Measurements from ENCODE around the gene EFCAB11.

Gene EFCAB11

DNA sequence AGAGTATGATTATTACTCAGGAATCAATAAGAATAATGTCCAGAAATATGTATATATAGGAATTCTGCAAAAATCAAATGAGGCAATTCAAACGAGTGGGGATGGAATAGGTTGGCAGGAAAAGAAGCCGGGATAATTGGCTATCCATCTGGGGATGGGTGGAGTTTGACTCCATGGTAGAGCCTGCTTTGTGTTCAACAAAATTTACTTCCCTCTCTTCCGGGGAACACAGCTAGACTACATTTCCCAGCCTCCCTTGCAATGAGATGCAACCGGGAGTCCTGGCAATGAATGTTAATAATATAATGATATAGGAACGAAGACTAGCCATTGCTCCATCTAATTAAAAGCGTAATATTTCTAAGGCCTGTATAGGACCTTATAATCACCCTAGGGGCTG, 146.6 kb downstream of the EFCAB11 start:
- no peak for DNase-seq

DNA sequence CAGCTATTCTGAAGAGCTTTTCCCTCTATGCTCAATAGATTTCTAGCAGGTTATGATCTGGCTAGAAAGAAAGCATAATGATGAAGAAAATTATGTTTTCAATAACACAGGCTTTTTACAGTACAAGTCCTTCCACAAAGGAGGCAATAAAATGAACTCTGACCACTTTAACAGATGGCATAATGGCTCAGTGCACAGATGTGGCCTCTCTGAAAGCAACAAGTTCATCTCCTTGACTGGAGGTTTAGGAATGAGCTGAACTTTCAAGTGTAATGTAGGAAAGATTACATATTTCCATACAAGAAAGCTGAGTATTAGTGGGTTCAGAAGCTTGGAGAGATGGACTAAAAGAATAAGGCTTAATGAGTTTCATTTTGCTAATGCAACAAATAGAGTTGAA, 147.4 kb downstream of the EFCAB11 start:
- DNase-seq = no peak

DNA sequence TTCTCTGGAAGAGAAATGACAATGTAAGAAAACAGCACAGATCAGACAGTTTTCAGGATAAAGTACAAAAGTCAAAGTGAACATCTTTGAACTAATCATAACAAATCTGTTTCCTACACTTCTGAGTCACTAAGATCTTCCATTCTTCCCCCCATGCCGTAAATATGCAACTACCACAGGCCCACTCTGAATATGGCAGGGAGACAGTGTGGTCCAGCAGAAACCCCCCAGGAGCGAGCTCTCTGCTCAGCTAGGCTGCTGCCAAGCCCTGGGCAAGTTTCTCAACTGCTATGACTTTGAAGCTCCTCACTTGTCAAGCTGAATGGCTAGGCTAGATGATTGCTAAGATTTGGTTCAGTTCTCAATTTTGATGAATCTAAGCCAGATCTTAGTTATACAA, 148.1 kb downstream of the EFCAB11 start:
- no peak for DNase-seq

DNA sequence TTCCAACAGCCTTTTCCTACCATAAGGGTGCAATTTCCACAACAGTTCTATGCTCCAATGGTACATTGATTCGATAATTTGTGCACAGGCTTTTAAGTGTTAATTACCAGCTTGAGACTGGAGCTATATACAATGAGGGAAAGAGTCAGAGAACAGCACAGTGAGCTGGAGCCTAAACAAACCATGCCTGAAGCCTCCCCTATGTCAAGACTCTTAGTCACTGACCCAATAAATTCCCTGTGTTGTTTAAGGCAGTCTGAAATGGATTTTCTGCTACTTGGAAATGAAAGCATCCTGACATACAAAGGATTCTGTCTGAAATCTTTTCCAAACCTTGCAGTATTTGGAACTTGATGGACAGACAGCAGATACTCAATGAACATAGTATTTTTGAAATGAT, 149.0 kb downstream of the EFCAB11 start:
- no peak for DNase-seq

DNA sequence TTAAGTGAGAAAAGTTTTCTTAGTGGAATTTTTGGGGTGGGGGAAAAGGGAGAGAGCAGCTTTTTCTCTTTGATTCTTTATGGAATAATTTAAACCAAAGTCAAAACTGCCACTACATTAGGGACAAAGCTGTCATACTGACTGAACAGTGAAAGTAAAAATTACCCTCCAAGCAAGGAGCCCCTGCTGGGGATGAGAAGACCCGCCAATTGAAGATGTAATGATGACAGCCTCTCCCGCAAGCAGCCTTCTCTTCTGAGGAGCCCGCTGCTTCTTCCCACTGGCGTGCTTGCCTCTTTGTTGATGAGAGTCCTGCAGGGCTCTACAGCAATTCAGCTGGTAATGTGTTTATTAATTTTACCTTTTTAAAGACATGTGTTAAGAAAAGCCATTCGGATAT, 151.0 kb downstream of the EFCAB11 start:
- DNase-seq = no peak

DNA sequence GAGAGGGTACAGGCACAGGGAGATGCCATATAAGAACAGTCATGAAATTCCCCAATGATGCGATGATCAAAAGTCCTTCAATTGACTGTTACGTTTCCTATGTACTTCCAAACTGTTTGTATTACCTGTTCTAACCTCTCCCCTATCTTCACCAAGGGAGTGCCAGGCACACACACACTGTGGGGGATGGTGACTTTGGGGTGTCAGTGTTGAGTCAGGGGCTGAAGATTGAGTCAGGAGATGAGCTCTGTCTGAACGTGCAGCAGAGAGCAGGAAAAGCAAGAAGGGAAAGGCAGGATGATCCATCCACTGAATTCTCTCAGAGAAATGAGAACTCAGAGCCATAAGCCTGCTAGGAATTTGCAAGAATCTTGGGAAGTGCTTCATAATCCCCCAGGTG, 153.4 kb downstream of the EFCAB11 start:
- DNase-seq = no peak

DNA sequence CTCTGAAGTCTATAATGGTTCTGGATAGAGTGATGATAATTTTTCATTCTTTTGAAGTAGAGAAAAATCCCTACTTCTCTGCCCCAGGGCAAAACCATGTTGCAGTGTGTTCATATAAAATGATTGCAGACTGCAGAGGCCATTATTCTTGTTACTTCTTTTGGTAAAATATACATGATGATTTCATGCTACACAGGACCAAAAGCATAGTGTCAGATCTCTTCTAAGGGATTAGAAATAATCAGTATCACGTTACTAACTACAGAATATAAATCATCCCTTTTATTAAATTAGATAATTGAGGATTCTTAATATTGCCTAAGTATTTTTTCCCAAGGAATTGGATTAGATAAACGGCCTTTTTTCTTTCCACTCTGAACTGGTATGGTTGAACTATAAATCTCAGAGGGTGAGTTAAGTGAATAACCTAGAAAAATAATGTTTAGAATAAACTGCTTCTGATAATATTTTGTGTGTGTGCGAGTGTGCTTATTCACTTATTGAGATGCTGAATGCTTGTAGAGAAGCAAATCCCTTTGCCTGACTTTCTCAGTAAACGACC, 156.2 kb downstream of the EFCAB11 start:
- no peak for DNase-seq

DNA sequence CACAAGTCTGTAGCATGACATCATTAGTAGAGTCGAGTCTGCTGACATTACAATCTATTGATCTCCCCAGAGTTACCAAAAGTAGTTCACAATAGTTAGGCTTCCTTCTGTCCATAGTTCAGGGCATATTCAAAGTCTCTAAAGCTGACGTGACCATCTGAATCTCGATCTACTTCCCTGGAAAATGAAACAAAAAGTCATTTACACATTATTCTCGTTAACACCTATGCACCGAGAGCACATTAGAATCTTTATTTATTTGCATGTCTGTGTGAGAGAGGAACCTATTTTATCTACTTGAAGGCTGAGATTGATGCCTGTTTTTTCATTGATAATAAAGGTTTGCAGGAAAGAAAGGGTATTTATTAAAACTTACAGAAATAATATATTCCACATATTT, 157.4 kb downstream of the EFCAB11 start:
- DNase-seq = no peak

DNA sequence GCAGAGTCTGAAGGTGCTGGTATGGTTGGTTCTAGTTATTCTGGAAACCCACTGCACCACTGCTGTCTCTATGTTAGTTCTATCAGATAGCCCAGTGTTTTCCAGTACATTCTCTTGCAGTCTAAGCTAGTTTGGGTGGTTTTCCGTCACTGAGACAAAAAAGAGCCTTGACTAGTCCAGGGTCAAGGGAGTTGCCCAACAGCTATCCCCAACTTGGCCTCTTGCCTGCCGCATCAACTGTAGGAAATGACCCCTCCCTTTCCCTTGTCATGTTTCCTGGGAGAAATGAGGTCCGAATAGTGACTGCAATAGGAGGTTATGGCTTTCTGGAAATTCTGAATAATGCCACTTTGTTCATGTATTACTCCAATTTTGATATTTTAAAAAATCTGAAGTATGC, 160.4 kb downstream of the EFCAB11 start:
- no peak for DNase-seq

DNA sequence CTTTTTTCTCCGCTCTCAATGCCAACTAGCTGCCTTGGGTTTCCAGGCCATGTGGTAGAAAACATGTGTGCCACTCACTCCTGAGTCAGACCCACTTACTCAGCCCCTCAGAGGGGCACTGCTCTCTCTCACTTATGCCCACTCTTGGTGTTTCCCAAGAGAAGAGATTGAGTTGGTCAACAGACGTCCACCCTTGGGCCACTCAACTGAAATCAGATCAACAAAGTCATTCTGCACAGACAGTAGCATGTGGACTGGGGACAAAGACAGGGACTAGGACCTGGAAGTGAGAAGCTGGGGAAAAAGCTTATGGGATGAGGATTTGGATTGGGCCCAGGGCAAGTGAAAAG, 161.2 kb downstream of the EFCAB11 start:
- no peak for DNase-seq

DNA sequence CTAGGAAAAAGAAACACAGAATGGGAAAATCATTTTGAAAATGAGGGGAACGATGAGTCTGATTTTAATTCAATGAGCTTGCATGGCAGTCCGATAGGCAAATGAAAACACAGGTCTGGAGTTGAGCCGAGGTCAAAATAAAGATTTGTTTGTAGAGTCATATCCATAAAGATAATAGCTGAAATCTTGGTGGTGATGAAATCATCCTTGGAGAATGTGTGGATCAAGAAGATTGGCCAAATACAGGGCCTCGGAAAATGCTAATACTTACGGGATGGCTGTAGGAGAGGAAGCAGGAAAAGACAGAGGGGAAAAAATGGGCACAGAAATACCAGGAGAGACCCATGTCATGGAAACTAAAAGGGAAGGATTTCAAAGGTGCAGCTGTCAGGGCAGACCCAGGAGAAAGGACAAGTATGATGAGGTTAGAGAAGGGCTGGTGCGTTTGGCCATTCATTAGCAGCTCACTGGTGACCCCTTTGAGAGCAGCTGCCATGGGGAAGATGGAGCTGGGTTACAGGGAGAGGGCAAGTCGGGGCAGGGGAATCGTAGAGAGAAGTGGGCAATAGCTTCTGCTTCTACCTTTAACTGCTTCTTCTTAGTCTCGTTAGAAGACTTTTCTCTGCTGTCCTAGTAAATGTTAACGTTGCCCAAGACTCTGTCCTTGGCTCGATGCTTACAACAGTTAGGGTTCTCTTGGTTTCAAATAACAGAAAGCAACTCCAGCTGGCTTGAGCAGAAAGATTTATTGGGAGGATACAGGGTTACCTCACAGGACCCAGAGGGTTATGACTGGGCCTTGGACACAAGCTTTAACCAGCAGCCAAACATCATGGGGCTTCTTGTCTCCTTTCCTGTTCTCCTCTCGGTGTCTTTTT, 161.8 kb downstream of the EFCAB11 start:
- DNase-seq = no peak

DNA sequence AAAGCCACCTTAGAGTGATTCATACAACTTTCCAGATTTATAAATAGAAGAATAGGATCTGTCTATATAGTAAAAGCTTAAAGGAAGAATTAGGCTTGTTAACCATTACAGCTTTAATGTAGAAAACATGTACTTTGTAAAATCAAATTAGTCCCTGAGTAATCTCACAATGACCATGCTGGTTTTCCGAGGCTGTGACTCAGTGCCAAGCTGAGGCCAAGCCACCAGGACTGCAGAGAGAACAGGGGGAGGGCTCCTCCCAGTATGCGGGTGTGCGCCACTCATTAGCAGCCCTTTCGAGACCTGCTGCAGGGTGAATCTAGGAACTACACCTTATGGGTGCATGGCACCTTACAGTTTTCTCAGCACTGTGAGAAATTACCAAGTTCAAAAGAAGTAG, 167.0 kb downstream of the EFCAB11 start:
- DNase-seq = no peak

DNA sequence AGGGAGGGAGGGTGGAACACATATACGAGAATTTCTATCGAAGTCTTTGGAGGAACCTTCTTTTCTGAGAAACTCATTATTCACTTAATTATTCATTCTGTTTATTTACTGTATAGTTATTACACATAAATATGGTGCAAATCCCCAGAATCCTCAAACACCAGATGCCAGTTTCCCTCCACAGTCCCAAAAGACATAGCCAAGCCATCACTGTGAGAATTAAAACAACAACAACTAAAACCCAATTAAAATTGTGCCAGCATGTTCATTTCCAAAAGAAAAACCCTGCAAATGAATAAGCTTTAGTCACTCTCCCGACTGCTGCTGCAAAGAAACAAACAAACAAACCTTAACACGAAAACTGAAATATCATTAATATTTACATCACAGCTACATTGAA, 173.5 kb downstream of the EFCAB11 start:
- no peak for DNase-seq

DNA sequence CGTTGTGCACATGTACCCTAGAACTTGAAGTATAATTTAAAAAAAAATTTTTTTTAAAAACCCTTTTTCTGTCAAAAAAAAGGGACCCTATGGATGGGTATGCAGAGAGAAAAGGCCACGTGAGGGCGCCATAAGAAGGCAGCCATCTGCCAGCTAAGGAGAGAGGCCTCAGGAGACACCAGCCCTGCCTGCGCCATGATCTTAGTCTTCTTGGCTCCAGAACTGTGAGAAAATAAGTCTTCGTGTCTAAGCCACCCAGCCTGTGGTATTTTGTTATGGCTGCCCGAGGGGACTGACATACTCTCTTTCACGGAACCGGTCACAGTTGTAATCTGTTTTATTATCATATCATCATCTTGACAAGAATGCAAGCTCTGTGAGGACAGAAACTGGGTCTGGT, 174.8 kb downstream of the EFCAB11 start:
- DNase-seq = no peak

DNA sequence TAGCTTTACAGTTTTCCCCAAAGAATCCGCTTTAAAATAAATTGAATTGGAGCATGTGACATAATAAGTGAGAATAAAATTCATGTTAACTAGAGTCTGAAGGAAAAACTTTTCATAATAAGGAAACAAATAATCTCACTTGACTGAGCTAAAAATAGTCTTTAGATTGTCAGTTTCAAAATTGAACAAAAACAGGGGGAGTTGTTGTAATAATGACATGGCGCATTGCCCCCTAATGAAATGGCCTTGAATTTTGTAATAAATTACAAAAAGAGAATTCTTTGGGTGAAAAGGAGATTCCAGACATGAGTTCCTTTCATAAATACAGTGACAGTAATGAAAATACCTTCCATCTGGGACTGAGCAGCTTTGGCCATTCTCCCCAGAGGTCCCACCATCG, 178.6 kb downstream of the EFCAB11 start:
- DNase-seq = no peak

DNA sequence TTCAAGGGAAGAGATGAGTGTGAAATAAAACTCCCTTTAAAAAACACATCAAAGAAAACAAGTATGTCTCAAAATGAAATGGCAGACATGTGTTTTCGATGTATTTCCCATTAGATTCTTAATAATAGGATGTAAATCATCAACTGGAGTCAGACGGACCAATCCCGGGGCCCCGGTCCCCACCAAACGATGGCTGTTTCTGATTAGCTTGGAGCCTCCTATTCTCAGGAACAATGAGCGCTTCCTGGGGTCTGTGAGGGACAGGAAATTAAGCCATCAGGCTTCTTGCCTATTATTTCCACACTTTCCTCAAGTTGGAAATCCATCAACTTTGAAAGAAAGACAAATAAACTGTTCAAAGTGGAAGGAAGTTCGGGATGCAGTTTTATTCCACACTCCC, 179.4 kb downstream of the EFCAB11 start:
- no peak for DNase-seq

DNA sequence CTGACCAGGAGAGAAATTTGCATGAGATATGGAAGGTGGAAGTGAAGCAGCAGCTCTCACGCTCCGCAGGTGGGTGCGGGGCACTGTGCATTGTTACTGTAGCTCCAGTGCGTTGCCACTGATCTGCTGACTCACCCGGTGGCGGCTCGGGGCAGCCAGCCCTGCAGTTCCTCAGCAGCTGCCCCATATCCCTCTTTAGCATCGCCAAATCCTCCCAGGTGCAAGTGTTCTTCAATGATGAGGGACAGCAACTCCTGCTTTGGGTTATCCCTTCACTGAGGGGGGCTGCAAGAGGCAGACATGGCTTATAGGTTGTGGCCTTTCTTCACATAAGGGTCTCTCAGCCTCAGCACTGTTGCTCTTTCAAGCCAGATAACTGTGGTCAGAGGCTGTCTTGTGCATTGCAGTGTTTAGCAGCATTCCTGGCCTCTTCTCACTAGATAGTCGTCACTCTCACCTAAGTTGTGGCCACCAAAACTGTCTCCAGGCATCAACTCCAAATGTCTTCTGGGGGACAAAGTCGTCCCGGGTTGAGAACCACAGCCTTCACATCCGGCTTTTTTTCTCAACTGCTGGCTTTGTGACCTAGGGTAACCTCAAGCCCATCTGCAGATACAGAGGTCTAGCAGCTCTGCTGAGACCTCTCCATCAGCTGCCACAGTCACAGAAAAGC, 180.8 kb downstream of the EFCAB11 start:
- DNase-seq = peak; percentile 58 to 60

DNA sequence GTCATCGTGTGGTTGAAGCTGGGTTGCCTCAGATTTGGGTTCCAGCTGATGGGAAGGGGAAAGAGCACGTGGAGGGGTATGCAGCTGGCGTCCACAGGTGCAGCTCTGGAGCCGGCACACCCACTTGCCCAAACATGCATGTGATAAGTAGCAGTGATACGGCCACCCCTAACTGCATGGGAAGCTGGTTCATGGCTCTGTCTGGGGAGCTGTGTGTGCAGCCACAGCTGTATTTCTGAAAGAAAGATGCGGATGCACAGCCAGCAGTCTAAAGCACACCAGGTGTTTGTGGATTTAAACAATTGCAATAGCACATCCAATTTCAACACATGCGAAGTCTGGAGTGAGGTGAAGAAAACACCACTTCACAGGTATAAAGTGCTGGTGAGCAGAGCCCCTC, 181.4 kb downstream of the EFCAB11 start:
- DNase-seq = no peak

DNA sequence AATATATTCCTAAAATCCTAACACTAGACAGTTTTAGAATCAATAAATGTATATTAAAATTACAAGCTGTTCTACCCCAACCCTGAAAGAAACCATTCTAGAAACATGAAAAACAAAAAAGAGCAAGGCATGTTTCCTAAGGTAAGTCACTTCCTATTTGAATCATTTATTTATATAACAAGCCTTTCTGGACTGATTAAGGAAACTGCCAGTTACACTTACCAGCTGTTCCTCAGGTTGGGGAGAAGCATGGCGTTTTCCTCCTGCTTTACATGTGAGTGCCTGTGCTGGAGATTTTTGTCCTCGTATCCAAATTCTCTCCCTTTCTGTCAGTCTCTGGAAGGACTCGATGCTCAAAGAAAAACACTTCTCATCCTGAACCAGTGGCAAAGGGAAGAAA, 183.3 kb downstream of the EFCAB11 start:
- no peak for DNase-seq

DNA sequence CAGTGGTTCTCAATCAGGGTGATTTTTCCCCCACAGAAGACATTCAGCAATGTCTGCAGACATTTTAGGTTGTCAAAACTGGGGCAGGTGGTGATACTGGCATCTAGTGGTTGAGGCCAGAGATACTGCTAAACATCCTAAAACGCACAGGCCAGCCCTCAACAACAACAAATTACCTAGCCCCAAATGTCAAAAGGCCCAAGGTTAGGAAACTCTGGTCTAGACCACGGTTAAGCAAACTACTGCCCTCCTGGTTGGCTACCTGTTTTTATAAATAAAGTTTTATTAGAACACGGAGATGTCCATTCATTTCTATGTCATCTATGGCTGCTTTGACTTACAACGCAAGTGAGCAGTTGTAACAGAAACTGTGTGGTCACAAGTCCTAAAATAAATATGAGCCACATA, 186.7 kb downstream of the EFCAB11 start:
- DNase-seq = peak; percentile 77 to 81

DNA sequence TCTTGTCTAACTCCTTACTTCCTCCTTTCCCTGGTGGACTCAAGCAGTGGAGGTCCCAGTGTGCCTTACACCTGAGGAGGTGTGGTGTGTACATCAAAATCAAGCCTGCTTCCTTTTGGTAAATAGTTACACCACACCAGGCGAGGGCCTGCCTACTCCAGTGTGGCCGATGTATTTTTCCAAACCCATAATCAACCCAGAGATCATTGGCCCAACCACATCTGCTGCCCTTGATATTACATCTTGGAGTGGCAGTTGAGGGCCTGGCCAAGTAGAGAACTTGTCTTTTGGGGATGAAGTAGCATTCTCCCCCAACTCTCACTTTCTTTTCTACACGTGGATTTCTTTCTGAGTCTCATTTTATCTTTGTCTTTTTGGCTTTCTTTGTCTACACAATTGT, 187.4 kb downstream of the EFCAB11 start:
- no peak for DNase-seq

DNA sequence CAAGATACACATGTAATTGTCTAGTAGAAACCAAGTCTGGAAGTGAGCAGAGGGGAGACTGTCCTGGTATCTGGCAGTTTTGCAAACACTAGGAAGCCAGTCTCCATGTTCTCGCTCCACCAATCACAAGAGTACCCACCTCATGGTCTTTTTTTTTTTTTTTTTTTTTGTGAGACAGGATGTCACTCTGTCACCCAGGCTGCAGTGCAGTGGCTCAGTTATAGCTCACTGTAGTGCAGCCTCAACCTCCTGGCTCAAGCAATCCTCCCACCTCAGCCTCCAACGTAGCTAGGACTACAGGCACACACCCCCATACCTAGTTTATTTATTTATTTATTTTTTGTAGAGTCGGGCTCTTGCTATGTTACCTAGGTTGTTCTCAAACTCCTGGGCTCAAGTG, 189.2 kb downstream of the EFCAB11 start:
- no peak for DNase-seq

DNA sequence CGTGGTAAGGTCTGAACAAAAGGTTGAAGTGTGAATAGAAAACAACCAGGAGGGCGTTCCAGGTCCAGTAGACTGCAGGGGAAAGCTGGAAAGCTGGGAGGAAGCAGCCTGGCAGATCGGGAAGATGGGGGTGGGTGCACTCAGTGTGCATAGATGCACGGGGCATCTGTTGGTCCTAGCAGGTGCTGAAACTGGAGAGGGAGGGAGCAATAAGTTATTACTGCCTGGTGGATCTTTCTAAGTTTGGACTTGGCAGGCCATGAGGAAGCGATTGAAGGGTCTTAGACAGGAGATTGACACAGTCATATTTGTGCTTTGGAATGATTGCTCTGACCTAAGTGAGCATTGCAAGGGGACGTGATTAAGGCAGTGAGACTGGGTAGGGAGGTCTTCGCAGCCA, 194.4 kb downstream of the EFCAB11 start:
- DNase-seq = no peak

DNA sequence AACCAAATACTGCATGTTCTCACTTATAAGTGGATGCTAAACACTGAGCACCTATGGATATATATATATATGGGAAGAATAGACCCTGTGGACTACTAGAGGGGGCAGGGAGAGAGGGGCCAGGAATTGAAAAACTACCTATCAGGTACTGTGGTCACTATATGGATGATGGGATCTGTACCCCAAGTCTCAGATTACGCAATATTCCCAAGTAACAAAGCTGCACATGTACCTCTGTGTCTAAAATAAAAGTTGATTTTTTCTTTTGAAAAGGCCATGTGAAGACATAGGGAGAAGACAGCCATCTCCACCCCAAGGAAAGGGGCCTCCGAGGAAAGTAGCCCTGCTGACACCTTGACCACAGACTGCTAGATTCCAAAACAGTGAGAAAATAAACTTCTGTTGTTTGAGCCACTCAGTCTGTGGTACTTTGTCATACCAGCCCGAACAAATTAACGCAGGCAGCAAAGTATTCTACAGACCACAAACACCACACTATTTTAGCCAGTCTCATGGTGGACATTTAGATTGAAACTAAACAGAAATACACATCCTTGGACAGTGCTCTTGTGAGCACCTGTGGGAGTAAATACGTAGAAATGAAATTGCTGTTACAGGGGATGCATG, 197.1 kb downstream of the EFCAB11 start:
- DNase-seq = no peak
